Measurements from ENCODE around the gene TM9SF4. TPM values are rescaled to one million over a fixed set of nuclear protein-coding genes. Genes with fewer than 3 reads are reported as not detected.

The TM9SF4 gene
- total and polyA plus RNA-seq, 2 of the 8 experiments (the other 6 are each of a cell fraction or from before 2014, with no cell fraction given), result 38.4 to 68.7 TPM

DNA sequence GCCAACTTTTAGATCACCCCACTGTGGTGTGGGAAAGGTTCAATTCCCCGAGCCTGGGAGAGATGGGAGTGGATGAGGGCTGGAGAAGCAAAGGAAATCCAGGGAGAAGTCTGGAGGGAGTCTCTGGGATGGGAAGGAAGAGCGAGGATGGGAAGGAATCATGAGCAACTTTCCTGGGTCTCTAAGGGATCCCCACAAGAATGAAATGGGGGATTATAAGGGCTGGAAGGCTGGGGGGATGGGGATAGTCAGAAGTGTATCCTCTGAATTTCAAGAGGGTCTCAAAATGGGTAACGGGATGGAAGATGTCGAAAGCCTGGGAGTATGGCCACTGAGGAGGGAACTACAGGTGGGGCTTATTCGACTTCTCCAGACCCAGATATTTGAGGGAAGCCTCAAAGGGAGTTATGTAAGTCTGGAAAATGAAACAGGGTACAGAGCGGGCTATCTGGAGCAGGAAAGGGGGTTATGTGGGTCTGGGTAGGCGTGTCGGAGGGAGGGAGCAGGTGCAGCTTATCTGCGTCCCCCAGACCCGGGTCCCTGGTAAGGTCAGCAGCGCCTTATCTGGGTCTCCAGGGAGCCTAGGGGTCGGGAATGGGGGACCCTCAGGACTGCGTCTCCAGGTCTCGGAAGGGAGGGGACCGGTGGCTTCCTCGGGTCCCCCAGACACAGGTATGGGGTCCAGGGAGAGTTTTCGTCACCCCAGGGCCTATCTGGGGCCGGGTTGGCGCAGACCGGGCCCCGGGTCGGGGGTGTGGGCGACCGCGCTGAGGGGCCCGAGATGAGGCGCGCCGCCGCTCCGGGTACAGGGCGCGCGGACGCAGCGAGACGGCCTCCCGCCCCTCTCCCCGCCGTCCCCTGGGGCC lies 97.5 kb downstream of the TM9SF4 start (continued):
- TF ChIP-seq SIX5 (IDR thresholded peaks at IDR 0.05; ENCODE audit: low read depth, low read length) (no peak), SAP30 (IDR thresholded peaks at IDR 0.05; ENCODE audit: insufficient read depth, insufficient replicate concordance, low read length) (peak; percentile 56), BCL11A (IDR thresholded peaks at IDR 0.05; ENCODE audit: low read depth in 2 of 2, low read length in 2 of 2) (no peak), SRF (IDR thresholded peaks at IDR 0.05; ENCODE audit: low read depth, low read length) (no peak), CREB1 (IDR thresholded peaks at IDR 0.05) (no peak), GABPA (IDR thresholded peaks at IDR 0.05; ENCODE audit: borderline replicate concordance, insufficient read depth, low read length) (no peak)
- TF ChIP-seq, protein P1, sequence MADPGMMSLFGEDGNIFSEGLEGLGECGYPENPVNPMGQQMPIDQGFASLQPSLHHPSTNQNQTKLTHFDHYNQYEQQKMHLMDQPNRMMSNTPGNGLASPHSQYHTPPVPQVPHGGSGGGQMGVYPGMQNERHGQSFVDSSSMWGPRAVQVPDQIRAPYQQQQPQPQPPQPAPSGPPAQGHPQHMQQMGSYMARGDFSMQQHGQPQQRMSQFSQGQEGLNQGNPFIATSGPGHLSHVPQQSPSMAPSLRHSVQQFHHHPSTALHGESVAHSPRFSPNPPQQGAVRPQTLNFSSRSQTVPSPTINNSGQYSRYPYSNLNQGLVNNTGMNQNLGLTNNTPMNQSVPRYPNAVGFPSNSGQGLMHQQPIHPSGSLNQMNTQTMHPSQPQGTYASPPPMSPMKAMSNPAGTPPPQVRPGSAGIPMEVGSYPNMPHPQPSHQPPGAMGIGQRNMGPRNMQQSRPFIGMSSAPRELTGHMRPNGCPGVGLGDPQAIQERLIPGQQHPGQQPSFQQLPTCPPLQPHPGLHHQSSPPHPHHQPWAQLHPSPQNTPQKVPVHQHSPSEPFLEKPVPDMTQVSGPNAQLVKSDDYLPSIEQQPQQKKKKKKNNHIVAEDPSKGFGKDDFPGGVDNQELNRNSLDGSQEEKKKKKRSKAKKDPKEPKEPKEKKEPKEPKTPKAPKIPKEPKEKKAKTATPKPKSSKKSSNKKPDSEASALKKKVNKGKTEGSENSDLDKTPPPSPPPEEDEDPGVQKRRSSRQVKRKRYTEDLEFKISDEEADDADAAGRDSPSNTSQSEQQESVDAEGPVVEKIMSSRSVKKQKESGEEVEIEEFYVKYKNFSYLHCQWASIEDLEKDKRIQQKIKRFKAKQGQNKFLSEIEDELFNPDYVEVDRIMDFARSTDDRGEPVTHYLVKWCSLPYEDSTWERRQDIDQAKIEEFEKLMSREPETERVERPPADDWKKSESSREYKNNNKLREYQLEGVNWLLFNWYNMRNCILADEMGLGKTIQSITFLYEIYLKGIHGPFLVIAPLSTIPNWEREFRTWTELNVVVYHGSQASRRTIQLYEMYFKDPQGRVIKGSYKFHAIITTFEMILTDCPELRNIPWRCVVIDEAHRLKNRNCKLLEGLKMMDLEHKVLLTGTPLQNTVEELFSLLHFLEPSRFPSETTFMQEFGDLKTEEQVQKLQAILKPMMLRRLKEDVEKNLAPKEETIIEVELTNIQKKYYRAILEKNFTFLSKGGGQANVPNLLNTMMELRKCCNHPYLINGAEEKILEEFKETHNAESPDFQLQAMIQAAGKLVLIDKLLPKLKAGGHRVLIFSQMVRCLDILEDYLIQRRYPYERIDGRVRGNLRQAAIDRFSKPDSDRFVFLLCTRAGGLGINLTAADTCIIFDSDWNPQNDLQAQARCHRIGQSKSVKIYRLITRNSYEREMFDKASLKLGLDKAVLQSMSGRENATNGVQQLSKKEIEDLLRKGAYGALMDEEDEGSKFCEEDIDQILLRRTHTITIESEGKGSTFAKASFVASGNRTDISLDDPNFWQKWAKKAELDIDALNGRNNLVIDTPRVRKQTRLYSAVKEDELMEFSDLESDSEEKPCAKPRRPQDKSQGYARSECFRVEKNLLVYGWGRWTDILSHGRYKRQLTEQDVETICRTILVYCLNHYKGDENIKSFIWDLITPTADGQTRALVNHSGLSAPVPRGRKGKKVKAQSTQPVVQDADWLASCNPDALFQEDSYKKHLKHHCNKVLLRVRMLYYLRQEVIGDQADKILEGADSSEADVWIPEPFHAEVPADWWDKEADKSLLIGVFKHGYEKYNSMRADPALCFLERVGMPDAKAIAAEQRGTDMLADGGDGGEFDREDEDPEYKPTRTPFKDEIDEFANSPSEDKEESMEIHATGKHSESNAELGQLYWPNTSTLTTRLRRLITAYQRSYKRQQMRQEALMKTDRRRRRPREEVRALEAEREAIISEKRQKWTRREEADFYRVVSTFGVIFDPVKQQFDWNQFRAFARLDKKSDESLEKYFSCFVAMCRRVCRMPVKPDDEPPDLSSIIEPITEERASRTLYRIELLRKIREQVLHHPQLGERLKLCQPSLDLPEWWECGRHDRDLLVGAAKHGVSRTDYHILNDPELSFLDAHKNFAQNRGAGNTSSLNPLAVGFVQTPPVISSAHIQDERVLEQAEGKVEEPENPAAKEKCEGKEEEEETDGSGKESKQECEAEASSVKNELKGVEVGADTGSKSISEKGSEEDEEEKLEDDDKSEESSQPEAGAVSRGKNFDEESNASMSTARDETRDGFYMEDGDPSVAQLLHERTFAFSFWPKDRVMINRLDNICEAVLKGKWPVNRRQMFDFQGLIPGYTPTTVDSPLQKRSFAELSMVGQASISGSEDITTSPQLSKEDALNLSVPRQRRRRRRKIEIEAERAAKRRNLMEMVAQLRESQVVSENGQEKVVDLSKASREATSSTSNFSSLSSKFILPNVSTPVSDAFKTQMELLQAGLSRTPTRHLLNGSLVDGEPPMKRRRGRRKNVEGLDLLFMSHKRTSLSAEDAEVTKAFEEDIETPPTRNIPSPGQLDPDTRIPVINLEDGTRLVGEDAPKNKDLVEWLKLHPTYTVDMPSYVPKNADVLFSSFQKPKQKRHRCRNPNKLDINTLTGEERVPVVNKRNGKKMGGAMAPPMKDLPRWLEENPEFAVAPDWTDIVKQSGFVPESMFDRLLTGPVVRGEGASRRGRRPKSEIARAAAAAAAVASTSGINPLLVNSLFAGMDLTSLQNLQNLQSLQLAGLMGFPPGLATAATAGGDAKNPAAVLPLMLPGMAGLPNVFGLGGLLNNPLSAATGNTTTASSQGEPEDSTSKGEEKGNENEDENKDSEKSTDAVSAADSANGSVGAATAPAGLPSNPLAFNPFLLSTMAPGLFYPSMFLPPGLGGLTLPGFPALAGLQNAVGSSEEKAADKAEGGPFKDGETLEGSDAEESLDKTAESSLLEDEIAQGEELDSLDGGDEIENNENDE (IDR thresholded peaks at IDR 0.05; ENCODE audit: insufficient replicate concordance, low read length), result no peak
- TF ChIP-seq, protein P2, sequence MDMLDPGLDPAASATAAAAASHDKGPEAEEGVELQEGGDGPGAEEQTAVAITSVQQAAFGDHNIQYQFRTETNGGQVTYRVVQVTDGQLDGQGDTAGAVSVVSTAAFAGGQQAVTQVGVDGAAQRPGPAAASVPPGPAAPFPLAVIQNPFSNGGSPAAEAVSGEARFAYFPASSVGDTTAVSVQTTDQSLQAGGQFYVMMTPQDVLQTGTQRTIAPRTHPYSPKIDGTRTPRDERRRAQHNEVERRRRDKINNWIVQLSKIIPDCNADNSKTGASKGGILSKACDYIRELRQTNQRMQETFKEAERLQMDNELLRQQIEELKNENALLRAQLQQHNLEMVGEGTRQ (IDR thresholded peaks at IDR 0.05; ENCODE audit: low read length), result no peak

Measured in H1 (cell line).